ENCODE data around the gene ZDHHC24.
"Not testable (repeated sequence)": the region's sequence is repeated elsewhere in the genome, so short reads cannot be mapped to it uniquely, and the experiment has no call there.

The ZDHHC24 gene

DNA sequence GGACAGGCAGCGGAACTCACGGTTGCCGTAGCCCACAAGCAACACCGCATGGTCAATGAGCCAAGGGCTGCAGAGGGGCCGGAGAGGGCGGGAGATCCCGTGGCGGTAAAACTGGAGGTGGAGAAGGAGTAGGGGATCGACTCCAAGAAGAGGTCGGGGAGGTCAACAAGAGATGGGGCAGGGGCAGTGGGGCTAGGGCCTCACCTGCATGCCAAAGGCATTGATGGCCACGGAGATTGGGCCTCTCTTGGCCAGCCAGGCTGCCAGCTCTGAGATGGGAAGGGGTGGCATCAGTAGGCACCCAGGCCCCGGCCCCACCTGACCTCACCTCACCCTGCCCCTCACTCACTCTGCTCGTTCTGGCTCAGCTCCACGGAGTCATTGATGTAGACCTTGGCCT is 18.7 kb upstream of the ZDHHC24 start:
- DNase-seq, result no peak

- DNase-seq, result no peak
Measured at GRCh38 chr11:66563832-66564231, 18.0 kb upstream of the ZDHHC24 start.

- no peak for DNase-seq
Measured at GRCh38 chr11:66562907-66563583, 17.2 kb upstream of the ZDHHC24 start.

DNA sequence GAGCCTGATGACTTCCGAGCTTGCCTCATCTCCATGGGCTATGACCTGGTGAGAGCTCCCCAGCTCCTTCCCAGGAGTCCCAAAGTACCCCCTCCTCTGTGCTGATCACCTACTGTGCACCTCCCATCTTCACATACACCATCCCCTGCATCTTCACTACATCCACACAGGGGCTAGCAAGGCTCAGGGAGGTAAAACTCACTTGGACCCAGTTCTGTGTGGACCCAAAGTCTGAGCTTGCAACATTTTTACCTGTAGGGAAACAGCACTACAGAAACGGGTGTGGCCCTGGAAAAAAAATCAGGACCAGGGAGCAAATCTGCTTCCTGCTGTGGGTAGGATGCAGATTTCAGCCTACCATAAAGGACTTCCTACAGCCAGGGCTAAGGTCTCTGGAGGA is 16.4 kb upstream of the ZDHHC24 start:
- no peak for DNase-seq

DNA sequence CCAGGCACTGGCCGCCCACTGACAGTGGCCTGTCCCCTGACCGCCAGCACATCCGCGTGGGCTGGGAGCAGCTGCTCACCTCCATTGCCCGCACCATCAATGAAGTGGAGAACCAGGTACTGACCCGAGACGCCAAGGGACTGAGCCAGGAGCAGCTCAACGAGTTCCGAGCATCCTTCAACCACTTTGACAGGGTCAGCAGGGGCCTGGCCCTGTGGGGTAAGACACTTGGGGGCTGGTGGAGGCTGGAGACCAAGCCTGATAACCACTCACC is 16.1 kb upstream of the ZDHHC24 start:
- no peak for DNase-seq

DNA sequence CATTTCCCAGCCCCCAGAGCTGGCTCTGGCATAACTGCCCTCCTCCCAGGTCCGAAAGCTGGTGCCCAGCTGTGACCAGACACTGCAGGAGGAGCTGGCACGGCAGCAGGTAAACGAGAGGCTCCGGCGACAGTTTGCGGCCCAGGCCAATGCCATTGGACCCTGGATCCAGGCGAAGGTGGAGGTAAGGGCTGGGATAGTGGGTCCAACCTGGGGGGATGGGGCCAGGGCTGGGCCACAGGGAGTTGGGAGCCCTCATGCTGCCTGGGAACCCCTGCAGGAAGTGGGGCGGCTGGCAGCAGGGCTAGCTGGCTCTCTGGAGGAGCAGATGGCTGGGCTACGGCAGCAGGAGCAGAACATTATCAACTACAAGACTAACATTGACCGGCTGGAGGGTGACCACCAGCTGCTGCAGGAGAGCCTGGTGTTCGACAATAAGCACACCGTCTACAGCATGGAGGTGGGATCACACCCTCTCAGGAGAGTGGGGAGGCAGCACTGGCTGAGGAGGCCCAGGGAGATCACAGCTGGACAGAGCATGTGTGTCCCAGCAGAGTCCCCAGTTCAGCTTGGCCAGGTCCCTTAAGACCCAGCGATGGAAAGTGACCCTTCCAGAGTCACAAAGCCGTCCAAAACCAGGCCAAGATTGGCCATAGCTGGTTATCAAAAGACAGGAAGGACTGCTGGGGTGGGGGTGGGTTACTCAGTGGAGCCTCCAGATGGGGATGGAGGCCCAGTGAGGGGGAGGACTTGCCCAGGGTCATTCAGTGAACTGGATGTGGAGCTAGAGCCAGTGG is 15.5 kb upstream of the ZDHHC24 start:
- DNase-seq, result no peak

- no peak for DNase-seq
Measured at GRCh38 chr11:66559866-66560676, 14.2 kb upstream of the ZDHHC24 start.

DNA sequence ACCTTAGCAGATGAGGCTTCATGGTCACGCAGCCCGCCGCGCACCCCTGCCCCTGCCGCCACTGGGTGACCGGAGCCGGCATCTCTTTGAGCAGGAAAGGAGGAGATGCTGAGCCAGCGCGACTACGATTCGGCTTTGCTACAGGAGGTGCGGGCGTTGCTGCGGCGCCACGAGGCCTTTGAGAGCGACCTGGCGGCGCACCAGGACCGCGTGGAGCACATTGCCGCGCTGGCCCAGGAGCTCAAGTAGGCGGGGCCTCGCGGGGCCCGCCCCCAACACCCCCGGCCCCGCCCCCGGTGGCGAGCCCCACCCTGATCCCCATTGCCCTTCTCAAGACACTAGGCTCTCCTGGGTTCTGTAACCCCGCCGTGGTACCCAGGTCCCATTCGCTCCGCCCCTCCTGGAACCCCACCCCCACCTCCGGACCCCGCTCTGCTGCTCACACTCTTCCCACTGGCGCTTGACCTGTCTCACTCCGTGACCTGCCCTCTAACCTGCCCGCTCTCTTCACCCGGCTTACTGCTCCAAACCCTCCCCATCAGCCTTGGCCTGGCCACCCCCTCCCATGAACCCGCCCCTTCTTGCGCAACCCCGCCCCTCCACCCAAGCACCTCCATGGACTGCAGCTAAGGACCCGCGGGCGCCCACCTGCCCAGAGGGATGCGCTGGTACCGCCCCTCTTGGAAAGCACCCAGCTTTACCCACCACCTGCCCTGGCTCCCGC is 13.5 kb upstream of the ZDHHC24 start:
- no peak for DNase-seq

GRCh38 chr11:66557733-66558326 is 12.0 kb upstream of the ZDHHC24 start:
- DNase-seq, result no peak

GRCh38 chr11:66556086-66556485 is 10.2 kb upstream of the ZDHHC24 start:
- DNase-seq, result peak; percentile 14

- DNase-seq, result no peak
Measured at GRCh38 chr11:66555416-66555815, 9.6 kb upstream of the ZDHHC24 start.

DNA sequence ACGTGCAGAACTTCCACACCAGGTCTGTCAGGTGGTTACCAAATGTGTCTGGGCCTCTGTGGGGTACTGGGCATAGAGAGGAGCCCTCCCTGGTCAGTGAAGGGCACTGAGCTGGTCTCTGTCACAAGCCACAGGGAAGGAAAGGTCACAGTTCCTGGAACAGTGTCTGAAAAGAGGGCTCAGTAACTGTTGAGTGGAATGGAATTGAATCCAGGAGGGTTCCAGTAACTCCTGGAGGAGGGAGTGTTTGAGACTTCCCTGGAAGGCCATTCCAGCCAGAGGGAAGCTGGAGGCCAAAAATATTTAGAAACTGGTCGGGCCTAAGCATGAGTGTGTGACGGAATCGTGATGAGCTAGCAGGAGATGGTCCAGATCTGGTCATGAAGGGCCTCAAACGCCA is 8.8 kb upstream of the ZDHHC24 start:
- no peak for DNase-seq

DNA sequence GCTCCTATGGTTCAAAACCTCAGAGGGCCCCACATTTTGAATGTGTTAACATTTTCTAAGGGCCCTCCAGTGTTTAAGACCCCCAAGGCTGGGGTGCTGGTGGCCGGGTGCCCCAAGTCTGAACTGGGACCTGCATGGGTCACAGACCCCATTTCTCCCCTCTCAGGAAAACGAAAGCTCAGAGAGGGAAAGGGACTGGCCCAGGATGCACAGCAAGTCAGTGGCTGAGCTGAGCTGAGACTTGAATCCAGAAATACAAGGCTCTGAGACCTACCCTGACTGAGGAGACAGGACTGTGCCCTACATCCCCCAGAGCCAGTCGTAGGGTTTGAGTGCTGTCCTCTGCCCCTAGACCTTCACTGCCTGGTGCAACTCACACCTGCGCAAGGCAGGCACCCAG is 5.0 kb upstream of the ZDHHC24 start:
- DNase-seq, result no peak

GRCh38 chr11:66549696-66550095 is 3.8 kb upstream of the ZDHHC24 start:
- DNase-seq, result no peak

DNA sequence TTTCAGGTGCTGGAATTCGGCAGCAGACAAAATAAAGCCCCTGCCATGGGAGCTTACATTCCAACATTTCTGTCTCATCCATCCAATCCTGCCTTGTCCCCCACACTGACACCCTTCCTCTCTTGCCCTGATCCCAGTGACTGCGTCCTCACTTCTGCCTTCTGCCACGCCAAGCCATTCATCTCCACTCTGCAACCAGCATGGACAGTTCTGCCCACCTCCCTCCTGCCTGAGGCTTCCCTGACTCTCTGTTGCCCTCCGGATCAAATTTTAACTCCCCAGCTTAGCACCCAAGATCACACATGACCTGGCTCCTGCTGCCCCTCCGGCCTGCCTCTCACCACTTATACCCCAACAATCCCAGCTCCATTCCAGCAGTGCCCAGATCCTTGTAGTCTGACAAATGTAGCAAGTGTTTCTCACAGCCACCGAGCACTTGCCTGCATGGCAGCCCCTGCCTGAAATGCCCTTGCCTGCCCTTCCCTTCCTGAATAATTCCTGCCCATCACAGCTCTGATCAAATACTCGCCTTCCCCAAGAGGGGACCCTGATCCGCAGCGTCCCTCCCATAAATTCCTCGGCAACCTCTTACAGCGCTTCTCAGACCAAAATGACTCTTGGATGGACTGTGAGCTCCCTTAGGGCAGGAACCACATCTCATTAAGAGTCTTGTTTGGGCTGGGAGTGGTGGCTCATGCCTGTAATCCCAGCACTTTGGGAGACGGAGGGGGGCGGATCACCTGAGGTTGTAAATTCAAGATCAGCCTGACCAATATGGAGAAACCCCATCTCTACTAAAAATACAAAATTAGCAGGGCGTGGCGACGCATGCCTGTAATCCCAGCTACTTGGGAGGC is 3.2 kb upstream of the ZDHHC24 start:
- no peak for DNase-seq

GRCh38 chr11:66548041-66548440 is 2.2 kb upstream of the ZDHHC24 start:
- DNase-seq, result no peak

DNA sequence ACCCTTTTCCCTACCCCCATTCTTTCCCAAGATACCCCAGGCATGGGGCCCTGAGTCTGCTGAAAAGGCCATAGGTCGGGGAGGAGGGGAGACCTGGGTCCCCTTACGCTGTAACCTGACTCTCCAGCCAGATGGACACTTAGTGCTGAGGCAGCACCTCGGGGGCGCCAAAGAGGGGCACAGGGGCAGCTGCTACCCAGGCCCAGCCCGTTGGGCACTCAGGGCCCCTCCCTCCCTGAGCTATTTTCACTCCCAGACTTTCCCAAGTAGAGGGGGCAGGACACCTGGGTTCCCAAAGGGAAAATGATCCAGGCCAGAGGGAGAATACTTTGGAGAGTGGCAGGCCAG is 1.8 kb upstream of the ZDHHC24 start:
- DNase-seq, result no peak

DNA sequence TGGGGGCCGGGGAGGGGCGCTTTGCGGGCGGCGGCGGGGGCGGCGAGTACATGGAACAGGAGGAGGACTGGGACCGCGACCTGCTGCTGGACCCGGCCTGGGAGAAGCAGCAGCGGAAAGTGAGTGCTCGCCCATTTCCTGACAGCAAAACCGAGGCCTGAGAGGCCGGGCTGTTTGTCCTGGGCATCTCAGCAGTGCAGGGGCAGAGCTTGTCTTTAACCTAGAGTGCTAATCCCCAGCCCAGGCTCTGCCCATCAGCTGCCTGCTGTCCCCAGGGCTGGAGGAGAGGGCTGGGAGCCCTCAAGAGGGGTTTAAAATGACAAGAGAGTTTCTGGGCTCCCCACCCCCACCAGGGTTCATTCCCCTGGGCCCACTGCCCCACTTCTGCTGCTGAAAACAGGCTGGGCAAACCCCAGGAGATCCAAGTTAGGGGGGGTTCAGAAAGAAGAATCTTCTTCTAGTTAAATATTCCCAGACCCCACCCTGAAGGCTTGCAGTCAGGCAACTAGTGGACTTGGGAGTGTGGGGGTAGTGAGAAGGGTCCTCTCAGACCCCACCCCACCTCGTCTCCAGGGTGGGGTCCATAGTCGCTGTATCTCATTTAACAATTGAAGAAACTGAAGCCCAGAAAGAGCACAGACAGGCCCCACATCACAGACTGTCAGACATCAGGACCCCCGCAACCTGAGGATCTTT is 1.3 kb upstream of the ZDHHC24 start:
- no peak for DNase-seq

DNA sequence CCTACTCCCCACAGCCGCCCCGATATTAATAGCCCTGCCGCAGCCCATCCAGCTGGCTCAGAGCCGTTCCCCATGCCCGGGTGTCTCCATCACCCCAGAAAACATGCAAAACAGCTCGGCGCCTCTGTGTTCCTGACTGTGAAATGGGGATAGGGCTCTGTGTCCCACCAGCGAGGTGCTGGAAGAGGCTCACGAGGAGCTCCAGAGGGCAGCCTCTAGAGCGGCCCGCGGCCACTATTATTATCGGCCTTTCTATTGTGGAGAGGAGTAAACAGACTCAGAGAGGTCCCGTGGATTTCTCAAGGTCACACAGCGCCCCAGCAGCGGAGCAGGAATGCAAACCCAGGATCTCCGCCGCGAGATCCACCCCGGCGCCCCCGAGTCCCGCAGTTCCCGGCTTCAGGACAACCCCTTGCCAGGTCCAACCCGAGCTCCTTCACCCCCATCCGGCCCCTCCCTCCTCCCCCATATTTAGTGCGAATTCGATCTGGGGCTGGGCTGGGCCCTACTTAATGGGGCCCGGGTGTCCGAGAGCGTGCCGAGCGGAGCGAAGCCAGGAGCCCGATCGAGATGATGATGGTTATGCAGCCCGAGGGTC is 619 bp upstream of the ZDHHC24 start, which contains the start of gene ACTN3:
Gene ACTN3, plus strand, starts transcription at position 536 of the 598 bp plus-strand sequence. Its CDS starts 35 bp downstream, at position 571.
- DNase-seq, result no peak

DNA sequence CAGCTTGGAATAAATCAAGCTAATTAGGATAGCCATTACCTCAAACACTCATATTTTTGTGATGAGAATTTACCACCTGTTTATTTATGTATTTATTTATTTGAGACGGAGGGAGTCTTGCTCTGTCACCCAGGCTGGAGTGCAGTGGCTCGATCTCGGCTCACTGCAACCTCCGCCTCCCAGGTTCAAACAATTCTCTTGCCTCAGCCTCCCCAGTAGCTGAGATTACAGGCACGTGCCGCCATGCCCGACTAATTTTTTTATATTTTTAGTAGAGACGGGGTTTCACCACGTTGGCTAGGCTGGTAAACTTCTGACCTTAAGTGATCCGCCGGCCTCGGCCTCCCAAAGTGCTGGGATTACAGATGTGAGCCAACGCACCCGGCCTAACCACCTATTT is 896 bp downstream of the ZDHHC24 start:
- DNase-seq, result not testable (repeated sequence)

Data from NCI-H1105 treated with DMSO at 0.1 percent for 48 hours (cell line).